A673 (cell line): ENCODE results near the gene SYNE1.

Experiments used
- EZH2 ChIP-seq: fragments of 200-600 bp; sonication (generic); IDR thresholded peaks from 2 replicates; pipeline ENCODE4 v1.6.1; 2017; ENCODE audit warnings: borderline replicate concordance, low read depth, mild to moderate bottlenecking, mixed read lengths, antibody characterized with exemption, low read length; ENCODE audit not compliant: poor library complexity, severe bottlenecking
- TF ChIP-seq, protein P1 (sequence below): fragments of 300-800, 200-600 bp; sonication (generic); conservative IDR thresholded peaks from 2 replicates; pipeline ENCODE4 v1.5.1; 2017; ENCODE audit warnings: low read depth, mild to moderate bottlenecking, antibody characterized with exemption, low read length, moderate library complexity, mixed read lengths

DNA sequence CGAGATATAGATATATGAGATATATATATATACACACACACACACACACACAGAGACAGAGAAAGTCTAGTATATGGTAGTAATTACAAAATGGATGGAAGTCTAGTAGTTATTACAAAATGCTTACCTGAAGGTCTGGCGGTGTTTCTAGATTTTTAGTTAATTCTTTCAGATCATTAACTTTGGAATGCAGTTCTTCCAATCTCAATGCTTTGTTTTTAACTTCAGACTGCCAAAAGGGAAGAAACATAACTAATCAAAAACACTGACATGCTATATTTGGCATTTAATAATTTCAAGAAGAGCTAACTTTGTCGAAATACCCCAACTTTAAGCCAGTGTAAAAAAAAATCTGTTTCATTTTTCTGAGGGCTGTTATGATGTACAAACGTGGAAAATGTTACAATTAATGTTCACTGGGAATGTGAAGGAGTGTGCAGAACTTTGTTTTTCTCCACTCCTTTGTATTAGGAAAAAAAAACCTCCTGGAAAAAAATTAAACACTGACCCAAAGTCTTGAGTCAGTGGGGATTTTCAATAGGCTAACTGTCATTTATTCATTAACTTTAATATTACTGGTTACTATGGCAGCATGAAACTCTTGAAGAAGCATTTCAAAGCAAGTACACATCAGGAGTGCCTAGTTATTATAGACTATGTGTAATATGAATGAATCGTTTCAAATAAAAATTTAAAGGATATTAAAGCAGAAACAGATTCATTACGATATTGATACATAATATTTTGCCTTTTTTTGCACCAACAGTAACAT is 232.9 kb downstream of the SYNE1 start:
- TF ChIP-seq, protein P1, sequence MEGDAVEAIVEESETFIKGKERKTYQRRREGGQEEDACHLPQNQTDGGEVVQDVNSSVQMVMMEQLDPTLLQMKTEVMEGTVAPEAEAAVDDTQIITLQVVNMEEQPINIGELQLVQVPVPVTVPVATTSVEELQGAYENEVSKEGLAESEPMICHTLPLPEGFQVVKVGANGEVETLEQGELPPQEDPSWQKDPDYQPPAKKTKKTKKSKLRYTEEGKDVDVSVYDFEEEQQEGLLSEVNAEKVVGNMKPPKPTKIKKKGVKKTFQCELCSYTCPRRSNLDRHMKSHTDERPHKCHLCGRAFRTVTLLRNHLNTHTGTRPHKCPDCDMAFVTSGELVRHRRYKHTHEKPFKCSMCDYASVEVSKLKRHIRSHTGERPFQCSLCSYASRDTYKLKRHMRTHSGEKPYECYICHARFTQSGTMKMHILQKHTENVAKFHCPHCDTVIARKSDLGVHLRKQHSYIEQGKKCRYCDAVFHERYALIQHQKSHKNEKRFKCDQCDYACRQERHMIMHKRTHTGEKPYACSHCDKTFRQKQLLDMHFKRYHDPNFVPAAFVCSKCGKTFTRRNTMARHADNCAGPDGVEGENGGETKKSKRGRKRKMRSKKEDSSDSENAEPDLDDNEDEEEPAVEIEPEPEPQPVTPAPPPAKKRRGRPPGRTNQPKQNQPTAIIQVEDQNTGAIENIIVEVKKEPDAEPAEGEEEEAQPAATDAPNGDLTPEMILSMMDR: no peak
- no peak for TF ChIP-seq EZH2
